ENCODE results near the gene GUCA1C.
A peak's percentile ranks its signal among the peaks of the same experiment; 100 is the strongest.

Gene GUCA1C

GRCh38 chr3:108907194-108907593 is 46.5 kb downstream of the GUCA1C start:
- no peak for DNase-seq

GRCh38 chr3:108899530-108899929 is 54.1 kb downstream of the GUCA1C start:
- peak; percentile 68 for DNase-seq

- no peak for DNase-seq
These were observed 55.8 kb downstream of the GUCA1C start for GRCh38 chr3:108897883-108898282.

- DNase-seq, result no peak
These were observed 58.7 kb downstream of the GUCA1C start for GRCh38 chr3:108894981-108895380.

- no peak for DNase-seq
These were observed 61.8 kb downstream of the GUCA1C start for GRCh38 chr3:108891833-108892232.

- DNase-seq, result no peak
These were observed 65.9 kb downstream of the GUCA1C start for GRCh38 chr3:108887777-108888176.

- no peak for DNase-seq
These were observed 66.6 kb downstream of the GUCA1C start for GRCh38 chr3:108887121-108887520.

GRCh38 chr3:108883373-108883772 is 70.3 kb downstream of the GUCA1C start:
- no peak for DNase-seq

- DNase-seq, result no peak
These were observed 70.9 kb downstream of the GUCA1C start for GRCh38 chr3:108882762-108883161.

GRCh38 chr3:108879915-108880314 is 73.8 kb downstream of the GUCA1C start:
- no peak for DNase-seq

- DNase-seq, result no peak
These were observed 75.8 kb downstream of the GUCA1C start for GRCh38 chr3:108877901-108878300.

- DNase-seq, result no peak
These were observed 89.9 kb downstream of the GUCA1C start for GRCh38 chr3:108863799-108864135.

GRCh38 chr3:108862865-108863798 is 90.5 kb downstream of the GUCA1C start:
- DNase-seq, result no peak

- no peak for DNase-seq
These were observed 92.3 kb downstream of the GUCA1C start for GRCh38 chr3:108861401-108861800.
